Measurements from ENCODE around the gene MICAL2. TPM values are rescaled to one million over a fixed set of nuclear protein-coding genes. Genes with fewer than 3 reads are reported as not detected.

Gene MICAL2
- total RNA-seq, 1 donor from 2014 or later: 4.4 TPM

- no peak for TF ChIP-seq CTCF (IDR thresholded peaks at IDR 0.05; ENCODE audit: partially characterized antibody, unreplicated experiment)
- H3K4me1 Mint-ChIP-seq (ENCODE audit: low read depth, unreplicated experiment): peaks cover 3% of the 10 kb centered on the region
- no peak overlapping the region for H3K4me3 Mint-ChIP-seq (ENCODE audit: unreplicated experiment)
- H3K36me3 Mint-ChIP-seq (ENCODE audit: unreplicated experiment): no peaks in the 10 kb centered on the region
- peaks cover 2% of the 10 kb centered on the region for H3K9me3 Mint-ChIP-seq (ENCODE audit: unreplicated experiment)
- H3K27ac Mint-ChIP-seq (ENCODE audit: unreplicated experiment): no peak overlapping the region
- peaks cover 6% of the 10 kb centered on the region for H3K27me3 Mint-ChIP-seq (ENCODE audit: unreplicated experiment)
- DNase-seq: no peak
Measured at GRCh38 chr11:12276831-12277475, 166.6 kb downstream of the MICAL2 start.

GRCh38 chr11:12278766-12279671, 168.6 kb downstream of the MICAL2 start:
- Mint-ChIP-seq H3K4me1 (ENCODE audit: low read depth, unreplicated experiment) (peaks cover under 1% of the 10 kb centered on the region), H3K36me3 (ENCODE audit: unreplicated experiment) (no peaks in the 10 kb centered on the region)

GRCh38 chr11:12279672-12280108, 169.3 kb downstream of the MICAL2 start:
- H3K27ac Mint-ChIP-seq (ENCODE audit: unreplicated experiment): no peak overlapping the region

More at GRCh38 chr11:12278766-12279671, 168.6 kb downstream of the MICAL2 start:
- no peak for DNase-seq
- peaks cover 5% of the 10 kb centered on the region for H3K27me3 Mint-ChIP-seq (ENCODE audit: unreplicated experiment)
- H3K9me3 Mint-ChIP-seq (ENCODE audit: unreplicated experiment): peaks cover 2% of the 10 kb centered on the region
- no peak overlapping the region for H3K27ac Mint-ChIP-seq (ENCODE audit: unreplicated experiment)
- no peak overlapping the region for H3K4me3 Mint-ChIP-seq (ENCODE audit: unreplicated experiment)
- TF ChIP-seq CTCF (IDR thresholded peaks at IDR 0.05; ENCODE audit: partially characterized antibody, unreplicated experiment): no peak

GRCh38 chr11:12280199-12280837, 169.9 kb downstream of the MICAL2 start:
- no peaks in the 10 kb centered on the region for H3K36me3 Mint-ChIP-seq (ENCODE audit: unreplicated experiment)
- H3K4me3 Mint-ChIP-seq (ENCODE audit: unreplicated experiment): no peak overlapping the region
- no peak for DNase-seq
- no peak for TF ChIP-seq CTCF (IDR thresholded peaks at IDR 0.05; ENCODE audit: partially characterized antibody, unreplicated experiment)
- no peak overlapping the region for H3K27ac Mint-ChIP-seq (ENCODE audit: unreplicated experiment)
- peaks cover 2% of the 10 kb centered on the region for H3K4me1 Mint-ChIP-seq (ENCODE audit: low read depth, unreplicated experiment)
- H3K9me3 Mint-ChIP-seq (ENCODE audit: unreplicated experiment): peaks cover 2% of the 10 kb centered on the region
- H3K27me3 Mint-ChIP-seq (ENCODE audit: unreplicated experiment): peaks cover 2% of the 10 kb centered on the region

More at GRCh38 chr11:12279672-12280108, 169.3 kb downstream of the MICAL2 start:
- Mint-ChIP-seq H3K36me3 (ENCODE audit: unreplicated experiment) (no peaks in the 10 kb centered on the region), H3K4me3 (ENCODE audit: unreplicated experiment) (no peak overlapping the region), H3K9me3 (ENCODE audit: unreplicated experiment) (peaks cover 2% of the 10 kb centered on the region), H3K27me3 (ENCODE audit: unreplicated experiment) (peaks cover 5% of the 10 kb centered on the region), H3K4me1 (ENCODE audit: low read depth, unreplicated experiment) (peaks cover 2% of the 10 kb centered on the region)
- no peak for TF ChIP-seq CTCF (IDR thresholded peaks at IDR 0.05; ENCODE audit: partially characterized antibody, unreplicated experiment)
- no peak for DNase-seq

Data from glutamatergic neuron (in vitro differentiated cells).